GM06990 (cell line): ENCODE data around the gene GNB1.
A peak's percentile ranks its signal among the peaks of the same experiment; 100 is the strongest.

Experiments
- DNase-seq: peaks from one replicate; pipeline ENCODE4 v3.0.0-alpha.2; 2011; ENCODE audit not compliant: insufficient read length; ENCODE audit errors: extremely low read depth
- H3K27me3 ChIP-seq: replicated peaks from 2 replicates; pipeline ENCODE4 v1.6.0; 2011; ENCODE audit warnings: low read length; ENCODE audit not compliant: control insufficient read depth, insufficient read depth
- H3K36me3 ChIP-seq: 2 replicates; pipeline ENCODE4 v1.5.1; 2011; ENCODE audit warnings: low read length; ENCODE audit not compliant: control insufficient read depth, insufficient read depth
- H3K4me3 ChIP-seq: replicated peaks from 2 replicates; pipeline ENCODE4 v1.5.1; 2011; ENCODE audit warnings: low read depth, mild to moderate bottlenecking, control low read depth, low read length
- TF ChIP-seq, protein P1 (sequence below): IDR thresholded peaks from 2 replicates; pipeline ENCODE4 v1.5.1; 2011; ENCODE audit warnings: low read length, control low read depth, mild to moderate bottlenecking, inconsistent platforms; ENCODE audit not compliant: insufficient read depth, poor library complexity, severe bottlenecking

Gene GNB1

DNA sequence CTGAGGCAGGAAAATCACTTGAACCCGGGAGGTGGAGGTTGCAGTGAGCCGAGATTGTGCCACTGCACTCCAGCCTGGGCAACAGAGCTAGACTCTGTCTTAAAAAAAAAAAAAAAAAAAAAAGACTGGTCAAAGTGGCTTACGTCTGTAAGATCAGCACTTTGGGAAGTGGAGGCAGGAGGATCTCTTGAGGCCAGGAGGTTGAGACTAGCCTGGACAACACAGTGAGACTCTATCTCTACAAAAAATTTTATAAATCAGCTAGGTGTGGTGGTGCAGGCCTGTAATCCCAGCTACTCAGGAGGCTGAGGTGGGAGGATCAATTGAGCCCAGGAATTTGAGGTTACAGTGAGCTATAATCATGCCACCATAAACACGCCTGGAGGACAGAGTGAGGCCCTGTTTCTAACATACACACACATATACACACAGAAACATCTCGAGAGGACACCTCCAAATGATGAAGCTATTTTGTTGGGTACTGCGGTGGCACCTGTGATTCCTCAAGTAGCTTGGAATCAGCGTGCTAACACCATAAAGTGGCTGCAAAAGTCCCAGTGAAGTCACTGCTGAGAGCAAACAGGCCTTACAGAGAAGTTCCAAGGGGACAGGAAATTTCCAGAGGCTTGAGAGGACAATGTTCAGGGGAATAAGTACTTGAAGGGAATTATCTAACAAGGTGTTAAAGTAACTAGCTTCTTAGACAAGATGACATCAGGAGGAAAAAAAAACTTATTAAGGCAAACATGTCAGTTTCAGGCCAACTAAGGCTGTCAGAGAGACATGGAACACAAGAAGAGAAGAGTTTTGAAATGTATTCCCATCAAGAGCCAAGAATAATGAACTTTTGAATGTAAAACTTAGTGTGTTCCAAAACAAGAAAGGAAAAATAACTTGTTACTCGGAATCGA lies 114.0 kb downstream of the GNB1 start:
- Histone ChIP-seq H3K4me3 (peak overlapping the region; percentile 92), H3K27me3 (no peaks in the 10 kb centered on the region), H3K36me3 (peaks cover 2% of the 10 kb centered on the region)
- TF ChIP-seq, protein P1, sequence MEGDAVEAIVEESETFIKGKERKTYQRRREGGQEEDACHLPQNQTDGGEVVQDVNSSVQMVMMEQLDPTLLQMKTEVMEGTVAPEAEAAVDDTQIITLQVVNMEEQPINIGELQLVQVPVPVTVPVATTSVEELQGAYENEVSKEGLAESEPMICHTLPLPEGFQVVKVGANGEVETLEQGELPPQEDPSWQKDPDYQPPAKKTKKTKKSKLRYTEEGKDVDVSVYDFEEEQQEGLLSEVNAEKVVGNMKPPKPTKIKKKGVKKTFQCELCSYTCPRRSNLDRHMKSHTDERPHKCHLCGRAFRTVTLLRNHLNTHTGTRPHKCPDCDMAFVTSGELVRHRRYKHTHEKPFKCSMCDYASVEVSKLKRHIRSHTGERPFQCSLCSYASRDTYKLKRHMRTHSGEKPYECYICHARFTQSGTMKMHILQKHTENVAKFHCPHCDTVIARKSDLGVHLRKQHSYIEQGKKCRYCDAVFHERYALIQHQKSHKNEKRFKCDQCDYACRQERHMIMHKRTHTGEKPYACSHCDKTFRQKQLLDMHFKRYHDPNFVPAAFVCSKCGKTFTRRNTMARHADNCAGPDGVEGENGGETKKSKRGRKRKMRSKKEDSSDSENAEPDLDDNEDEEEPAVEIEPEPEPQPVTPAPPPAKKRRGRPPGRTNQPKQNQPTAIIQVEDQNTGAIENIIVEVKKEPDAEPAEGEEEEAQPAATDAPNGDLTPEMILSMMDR, result no peak
- no peak for DNase-seq

DNA sequence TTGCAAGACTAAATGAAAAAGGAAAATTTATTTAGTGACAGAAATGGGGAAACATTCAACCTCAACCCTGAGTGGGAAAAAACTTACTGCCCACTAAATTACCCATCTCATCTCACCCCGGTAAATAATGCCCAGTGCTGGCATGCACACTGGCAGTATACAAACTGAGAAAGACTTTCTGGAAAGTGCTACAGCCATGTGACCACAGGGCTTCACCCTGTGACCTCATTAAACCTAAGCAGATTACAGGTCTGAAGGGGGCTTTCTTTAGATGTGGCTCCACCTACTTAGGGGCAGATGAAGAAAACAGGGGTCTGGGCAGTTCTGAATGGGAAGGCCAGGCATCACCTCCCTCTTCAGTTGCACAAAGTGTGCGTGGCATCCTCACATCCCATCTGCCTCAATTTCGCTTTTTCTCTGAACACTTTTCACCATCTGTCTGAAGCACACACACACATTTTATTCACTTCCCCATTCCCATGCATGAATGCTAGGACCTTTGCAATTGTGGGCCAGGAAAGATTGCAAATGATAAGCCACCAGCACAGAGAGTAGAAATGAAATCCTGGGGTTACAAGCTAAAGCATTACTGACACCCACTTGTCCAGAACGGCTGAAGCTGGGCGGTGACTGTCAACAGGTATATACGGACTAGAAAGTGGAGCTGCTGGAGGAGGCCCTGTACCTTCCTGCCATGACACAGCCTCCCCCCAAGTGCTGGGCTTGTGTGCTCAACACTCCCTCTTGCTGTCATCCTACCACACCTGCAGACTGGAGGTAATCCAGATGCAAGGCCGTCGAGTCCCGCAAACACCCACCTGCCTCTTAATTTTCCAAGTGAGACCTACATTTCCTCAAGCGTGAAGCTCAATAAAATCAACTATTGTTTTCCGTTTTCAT lies 115.3 kb downstream of the GNB1 start:
- H3K4me3 ChIP-seq, result peak overlapping the region; percentile 1
- no peaks in the 10 kb centered on the region for H3K27me3 ChIP-seq
- no peak for DNase-seq
- TF ChIP-seq, protein P1, result no peak
- H3K36me3 ChIP-seq, result peaks cover 4% of the 10 kb centered on the region

DNA sequence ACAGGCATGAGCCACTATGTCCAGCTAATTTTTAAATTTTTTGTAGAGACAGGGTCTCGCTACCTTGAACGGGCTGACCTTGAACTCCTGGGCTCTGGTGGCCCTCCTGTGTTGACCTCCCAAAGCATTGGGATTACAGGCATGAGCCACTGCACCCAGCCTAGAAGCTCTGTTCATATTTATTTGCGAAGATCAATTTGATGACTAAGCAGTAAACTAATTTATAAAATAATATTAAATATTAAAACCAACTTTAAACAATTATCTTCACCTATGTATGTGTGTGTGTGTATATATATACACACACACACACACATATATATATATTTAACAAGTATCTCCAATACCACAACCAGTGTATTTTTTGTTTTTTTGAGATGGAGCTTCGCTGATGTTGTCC lies 117.0 kb downstream of the GNB1 start:
- Histone ChIP-seq H3K4me3 (no peak overlapping the region), H3K27me3 (no peaks in the 10 kb centered on the region), H3K36me3 (peaks cover 4% of the 10 kb centered on the region)
- TF ChIP-seq, protein P1, result no peak
- DNase-seq, result no peak

DNA sequence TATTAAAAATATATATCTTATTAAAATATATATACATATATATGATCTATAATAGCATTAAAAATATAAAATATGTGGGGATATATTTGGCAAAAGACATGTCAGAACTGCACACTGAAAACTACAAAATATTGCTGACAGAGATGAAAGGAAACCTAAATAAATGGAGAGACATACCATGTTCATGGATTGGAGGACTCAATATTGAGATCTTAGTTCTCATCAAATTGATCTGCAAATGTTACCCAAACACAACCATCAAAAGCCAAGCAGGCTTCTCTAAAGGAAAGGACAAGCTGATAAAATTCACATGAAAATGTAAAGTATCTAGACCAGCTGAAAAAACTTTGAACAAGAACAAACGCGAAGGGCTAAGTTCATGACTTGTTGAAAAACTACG lies 119.8 kb downstream of the GNB1 start:
- Histone ChIP-seq H3K27me3 (no peaks in the 10 kb centered on the region), H3K4me3 (no peak overlapping the region), H3K36me3 (peaks cover 6% of the 10 kb centered on the region)
- no peak for DNase-seq
- TF ChIP-seq, protein P1, result no peak

DNA sequence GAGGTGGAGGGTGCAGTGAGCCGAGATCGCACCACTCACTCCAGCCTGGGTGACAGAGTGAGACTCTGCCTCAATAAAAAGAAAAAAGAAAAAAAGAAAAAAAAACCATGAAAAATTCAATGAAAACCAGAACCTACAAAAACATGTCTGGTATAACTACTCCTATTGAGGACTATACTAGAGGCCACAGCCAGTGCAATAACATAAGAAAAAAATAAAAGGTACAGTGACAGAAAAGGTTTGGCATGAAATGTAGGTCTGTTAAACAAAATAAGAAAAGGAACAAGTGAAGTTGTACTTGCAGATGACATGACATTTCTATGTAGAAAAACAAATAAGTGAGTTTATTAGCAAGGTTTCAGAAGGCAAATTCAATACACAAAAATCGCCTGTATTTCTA lies 120.8 kb downstream of the GNB1 start:
- no peak for DNase-seq
- TF ChIP-seq, protein P1, result no peak
- Histone ChIP-seq H3K27me3 (no peaks in the 10 kb centered on the region), H3K36me3 (peaks cover 6% of the 10 kb centered on the region), H3K4me3 (no peak overlapping the region)
